Keratinocyte (primary cell): ENCODE measurements around the gene PAPOLA. TPM values are rescaled to one million over a fixed set of nuclear protein-coding genes. Genes with fewer than 3 reads are reported as not detected.

Experiments
- DNase-seq: peaks from one replicate; pipeline ENCODE4 v3.0.0-alpha.2; 2011; ENCODE audit warnings: low read depth, missing footprints, low spot score
- FAIRE-seq: peaks from 2 replicates; lab custom pipeline; 2011; peaks lifted over from hg19 to GRCh38; lab: Jason Lieb, UNC
- H2AFZ ChIP-seq: 2 replicates; pipeline ENCODE4 v1.6.0; 2012; ENCODE audit warnings: low read length, control low read depth, inconsistent platforms; ENCODE audit not compliant: control insufficient read depth
- H3K27ac ChIP-seq: 2 replicates; pipeline ENCODE4 v1.5.1; 2011; ENCODE audit warnings: low read length; ENCODE audit not compliant: control insufficient read depth, insufficient read depth
- H3K27me3 ChIP-seq: 3 replicates; pipeline ENCODE4 v1.6.0; 2011; ENCODE audit warnings: low read length; ENCODE audit not compliant: control insufficient read depth, insufficient read depth; ENCODE audit errors: extremely low read depth
- H3K36me3 ChIP-seq, 2 experiments: 2 replicates in 1 of 2; 3 replicates in 1 of 2; pipeline ENCODE4 v1.5.1; 2011; ENCODE audit warnings: low read length in 2 of 2, mild to moderate bottlenecking in 1 of 2; ENCODE audit not compliant: control insufficient read depth in 2 of 2, insufficient read depth in 2 of 2; ENCODE audit errors: extremely low read depth in 1 of 2
- H3K4me1 ChIP-seq: 3 replicates; pipeline ENCODE4 v1.5.1; 2011; ENCODE audit warnings: low read length; ENCODE audit not compliant: control insufficient read depth, insufficient read depth; ENCODE audit errors: extremely low read depth
- H3K4me2 ChIP-seq: 3 replicates; pipeline ENCODE4 v1.6.0; 2011; ENCODE audit warnings: low read depth, low read length; ENCODE audit not compliant: control insufficient read depth, insufficient read depth; ENCODE audit errors: extremely low read depth
- H3K4me3 ChIP-seq, 3 experiments: fragments of 200-600 bp in 1 of 3; sonication (generic) in 1 of 3; 2 replicates in 2 of 3; 3 replicates in 1 of 3; pipeline ENCODE4 v1.5.1; 2011 to 2016; ENCODE audit warnings: low read length in 3 of 3, mild to moderate bottlenecking in 3 of 3, control low read depth in 2 of 3, inconsistent platforms in 1 of 3, low read depth in 1 of 3, mixed read lengths in 1 of 3, mixed run types in 1 of 3, moderate library complexity in 1 of 3; ENCODE audit not compliant: control insufficient read depth in 2 of 3, insufficient read depth in 2 of 3; ENCODE audit errors: extremely low read depth in 1 of 3
- H3K79me2 ChIP-seq: 2 replicates; pipeline ENCODE4 v1.6.0; 2012; ENCODE audit warnings: low read length; ENCODE audit not compliant: control insufficient read depth, insufficient read depth
- H3K9ac ChIP-seq: 3 replicates; pipeline ENCODE4 v1.6.0; 2011; ENCODE audit warnings: low read length; ENCODE audit not compliant: control insufficient read depth, insufficient read depth; ENCODE audit errors: extremely low read depth
- H3K9me1 ChIP-seq: 3 replicates; pipeline ENCODE4 v1.6.0; 2011; ENCODE audit warnings: low read length; ENCODE audit not compliant: control insufficient read depth, insufficient read depth; ENCODE audit errors: extremely low read depth
- H3K9me3 ChIP-seq: 2 replicates; pipeline ENCODE4 v1.5.1; 2012; ENCODE audit warnings: low read depth, low read length; ENCODE audit not compliant: control insufficient read depth
- H4K20me1 ChIP-seq: 3 replicates; pipeline ENCODE4 v1.6.0; 2011; ENCODE audit warnings: low read length; ENCODE audit not compliant: control insufficient read depth, insufficient read depth; ENCODE audit errors: extremely low read depth
- EZH2 ChIP-seq: IDR thresholded peaks from one replicate; pipeline ENCODE4 v1.6.1; 2012; ENCODE audit warnings: inconsistent platforms, mild to moderate bottlenecking, low read length, moderate library complexity
- dilution Hi-C: fragments of 300-500 bp; cut with MboI; formaldehyde crosslinking; loops from one replicate; pipeline ENCODE4 v1.7.0; 2020; ENCODE audit warnings: low sequenced_read_pairs; ENCODE audit not compliant: extremely low pct_ligation_motif_present
- polyA plus RNA-seq, 5 experiments: library from polyadenylated mRNA; depleted of rRNA in 3 of 5; stranded (reverse) in 3 of 5; stranded (forward) in 1 of 5; unstranded in 1 of 5; fragments of >200 nt; gene quantifications; 1 replicate in 1 of 5; 2 replicates in 3 of 5; 3 replicates in 1 of 5; pipeline versions ENCODE4 v1.2.1 to v1.2.3, GENCODE V29; 2011 to 2012; ENCODE audit warnings: missing spikeins in 2 of 5, low read depth in 1 of 5, low replicate concordance in 1 of 5
- TF ChIP-seq, protein P1 (sequence below), 3 experiments: IDR thresholded peaks in 1 of 3; conservative IDR thresholded peaks in 1 of 3; optimal IDR thresholded peaks in 1 of 3; 2 replicates in 2 of 3; 3 replicates in 1 of 3; pipeline versions ENCODE3 to v1.5.1; 2011; ENCODE audit warnings: low read length in 3 of 3, mild to moderate bottlenecking in 3 of 3, moderate library complexity in 2 of 3, control low read depth in 1 of 3, inconsistent platforms in 1 of 3; ENCODE audit not compliant: insufficient read depth in 2 of 3; ENCODE audit errors: extremely low read depth in 1 of 3

PAPOLA gene
- polyA plus RNA-seq, 1 donor (not counting 4 experiments of a cell fraction or from before 2014, with no cell fraction given) = 154 TPM

GRCh38 chr14:96581026-96581425, 78.8 kb downstream of the PAPOLA start:
- Histone ChIP-seq H4K20me1 (no peaks in the 10 kb centered on the region), H3K27ac (no peak overlapping the region), H2AFZ (no peak overlapping the region), H3K27me3 (no peaks in the 10 kb centered on the region), H3K9ac (no peak overlapping the region), H3K4me1 (no peaks in the 10 kb centered on the region), H3K79me2 (no peaks in the 10 kb centered on the region), H3K4me3 (no peak overlapping the region), H3K9me1 (no peaks in the 10 kb centered on the region), H3K36me3 (no peaks in the 10 kb centered on the region), H3K9me3 (no peaks in the 10 kb centered on the region), H3K4me2 (no peak overlapping the region)
- dilution Hi-C loops = no loop called here
- TF ChIP-seq, protein P1, sequence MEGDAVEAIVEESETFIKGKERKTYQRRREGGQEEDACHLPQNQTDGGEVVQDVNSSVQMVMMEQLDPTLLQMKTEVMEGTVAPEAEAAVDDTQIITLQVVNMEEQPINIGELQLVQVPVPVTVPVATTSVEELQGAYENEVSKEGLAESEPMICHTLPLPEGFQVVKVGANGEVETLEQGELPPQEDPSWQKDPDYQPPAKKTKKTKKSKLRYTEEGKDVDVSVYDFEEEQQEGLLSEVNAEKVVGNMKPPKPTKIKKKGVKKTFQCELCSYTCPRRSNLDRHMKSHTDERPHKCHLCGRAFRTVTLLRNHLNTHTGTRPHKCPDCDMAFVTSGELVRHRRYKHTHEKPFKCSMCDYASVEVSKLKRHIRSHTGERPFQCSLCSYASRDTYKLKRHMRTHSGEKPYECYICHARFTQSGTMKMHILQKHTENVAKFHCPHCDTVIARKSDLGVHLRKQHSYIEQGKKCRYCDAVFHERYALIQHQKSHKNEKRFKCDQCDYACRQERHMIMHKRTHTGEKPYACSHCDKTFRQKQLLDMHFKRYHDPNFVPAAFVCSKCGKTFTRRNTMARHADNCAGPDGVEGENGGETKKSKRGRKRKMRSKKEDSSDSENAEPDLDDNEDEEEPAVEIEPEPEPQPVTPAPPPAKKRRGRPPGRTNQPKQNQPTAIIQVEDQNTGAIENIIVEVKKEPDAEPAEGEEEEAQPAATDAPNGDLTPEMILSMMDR (optimal IDR thresholded peaks at IDR 0.05 in 1 of 3, IDR thresholded peaks at IDR 0.05 in 1 of 3, conservative IDR thresholded peaks at IDR 0.05 in 1 of 3; ENCODE audit: extremely low read depth in 1 of 3, insufficient read depth in 2 of 3, low read length in 3 of 3) = no peak
- TF ChIP-seq EZH2 = no peak
- DNase-seq = no peak
- FAIRE-seq = no peak

- Histone ChIP-seq H3K9ac (no peak overlapping the region), H4K20me1 (no peaks in the 10 kb centered on the region), H3K9me3 (no peaks in the 10 kb centered on the region), H3K4me1 (no peaks in the 10 kb centered on the region), H3K27me3 (no peaks in the 10 kb centered on the region), H3K4me3 (no peak overlapping the region), H3K27ac (no peak overlapping the region), H3K36me3 (no peaks in the 10 kb centered on the region), H3K79me2 (no peaks in the 10 kb centered on the region), H3K9me1 (no peaks in the 10 kb centered on the region), H3K4me2 (no peak overlapping the region), H2AFZ (no peak overlapping the region)
- dilution Hi-C loops = no loop called here
- DNase-seq (no peak), FAIRE-seq (no peak)
- TF ChIP-seq, protein P1 (optimal IDR thresholded peaks at IDR 0.05 in 1 of 3, IDR thresholded peaks at IDR 0.05 in 1 of 3, conservative IDR thresholded peaks at IDR 0.05 in 1 of 3; ENCODE audit: extremely low read depth in 1 of 3, insufficient read depth in 2 of 3, low read length in 3 of 3) = no peak
- no peak for TF ChIP-seq EZH2
Observed at GRCh38 chr14:96581902-96582301, 79.7 kb downstream of the PAPOLA start.
